K562 (cell line): Measurements from ENCODE around the gene ZNF862. TPM values are rescaled to one million over a fixed set of nuclear protein-coding genes. Genes with fewer than 3 reads are reported as not detected.
A peak's percentile ranks its signal among the peaks of the same experiment; 100 is the strongest.

Experiments
- ATAC-seq: fragments of 200-7000 bp; cut with Tn5 transposase; 3 replicates; pipeline ENCODE4 v1.9.1; 2020; ENCODE audit warnings: moderate library complexity
- Bru-seq: library from RNA; stranded (reverse); fragments of 400-500 nt; gene quantifications from one replicate; lab custom pipeline; 2021; lab: Mats Ljungman, UMichigan
- BruChase-seq, 2 experiments: library from RNA; stranded (reverse); fragments of 400-500 nt; gene quantifications; one replicate each; lab custom pipeline; 2021; lab: Mats Ljungman, UMichigan
- BruUV-seq: library from RNA; stranded (reverse); fragments of 400-500 nt; replicated peaks from 2 replicates; lab custom pipeline; 2021; lab: Mats Ljungman, UMichigan
- CTCF ChIA-PET: fragments of 300-600 bp; formaldehyde crosslinking; extraction: SDS; loops from one replicate; lab custom pipeline; 2021; ENCODE audit warnings: low intra/inter-chr PET ratio; lab: Yijun Ruan, JAX
- POLR2A ChIA-PET: fragments of 300-600, 350-650 bp; sonication (Branson Sonifier 250); formaldehyde crosslinking; extraction: SDS; loops from one replicate; lab custom pipeline; 2021; ENCODE audit warnings: antibody characterized with exemption, inconsistent platforms; lab: Yijun Ruan, JAX
- DNase-seq, 4 experiments: peaks; one replicate each; pipeline versions ENCODE4 v3.0.0 to v3.0.0-alpha.2; 2011 to 2018; ENCODE audit warnings: low spot score in 3 of 4, mixed read lengths in 3 of 4; ENCODE audit errors: extremely low read depth in 1 of 4
- FAIRE-seq: peaks from 2 replicates; lab custom pipeline; 2011; peaks lifted over from hg19 to GRCh38; lab: Jason Lieb, UNC
- H2AFZ ChIP-seq: 2 replicates; pipeline ENCODE4 v1.6.0; 2011; ENCODE audit warnings: low read depth, low read length, control low read depth, inconsistent platforms
- H3K27ac ChIP-seq: fragments of 200-600 bp; 3 replicates; pipeline ENCODE4 v1.8.0; 2011; ENCODE audit warnings: low read depth, mild to moderate bottlenecking, control low read depth, inconsistent platforms, low read length, moderate library complexity, mixed read lengths; ENCODE audit errors: extremely low read depth
- H3K27me3 ChIP-seq, 2 experiments: fragments of 300-600 bp in 1 of 2; 2 replicates in 1 of 2; 3 replicates in 1 of 2; pipeline versions ENCODE4 v1.6.0 to v1.8.0; 2011; ENCODE audit warnings: inconsistent platforms in 2 of 2, low read length in 2 of 2, mild to moderate bottlenecking in 1 of 2, mixed read lengths in 1 of 2, moderate library complexity in 1 of 2; ENCODE audit not compliant: control insufficient read depth in 2 of 2, insufficient read depth in 2 of 2
- H3K36me3 ChIP-seq: fragments of 300-600 bp; 3 replicates; pipeline ENCODE4 v1.8.0; 2011; ENCODE audit warnings: mild to moderate bottlenecking, low read length, inconsistent platforms; ENCODE audit not compliant: control insufficient read depth, insufficient read depth
- H3K4me1 ChIP-seq, 2 experiments: fragments of 200-600 bp in 1 of 2; replicated peaks in 1 of 2; 2 replicates in 1 of 2; 3 replicates in 1 of 2; pipeline versions ENCODE4 v1.5.1 to v1.8.0; 2011; ENCODE audit warnings: inconsistent platforms in 2 of 2, low read length in 2 of 2, mild to moderate bottlenecking in 1 of 2, mixed read lengths in 1 of 2, moderate library complexity in 1 of 2; ENCODE audit not compliant: control insufficient read depth in 2 of 2, insufficient read depth in 2 of 2
- H3K4me2 ChIP-seq: 2 replicates; pipeline ENCODE4 v1.6.1; 2011; ENCODE audit warnings: low read length, control low read depth, inconsistent platforms, mixed read lengths; ENCODE audit not compliant: insufficient read depth
- H3K4me3 ChIP-seq: fragments of 200-600 bp; sonication (generic), shearing (Covaris generic); 2 replicates; pipeline ENCODE4 v1.5.1; 2016; ENCODE audit warnings: control low read depth, inconsistent platforms
- H3K79me2 ChIP-seq: fragments of 200-600 bp; 3 replicates; pipeline ENCODE4 v1.8.0; 2011; ENCODE audit warnings: low read length, inconsistent platforms; ENCODE audit not compliant: control insufficient read depth, insufficient read depth
- H3K9ac ChIP-seq, 2 experiments: 2 replicates each; pipeline versions ENCODE4 v1.6.0 to v1.6.1; 2011; ENCODE audit warnings: low read depth in 2 of 2, low read length in 2 of 2, control low read depth in 1 of 2, inconsistent platforms in 1 of 2, mild to moderate bottlenecking in 1 of 2, mixed read lengths in 1 of 2; ENCODE audit not compliant: insufficient read depth in 1 of 2
- H3K9me1 ChIP-seq: one replicate; pipeline ENCODE4 v1.6.0; 2011; ENCODE audit warnings: inconsistent platforms, mild to moderate bottlenecking, low read length, moderate library complexity; ENCODE audit not compliant: control insufficient read depth, insufficient read depth
- H3K9me3 ChIP-seq: replicated peaks from 2 replicates; pipeline ENCODE4 v1.5.1; 2011; ENCODE audit warnings: low read depth, low read length, inconsistent platforms; ENCODE audit not compliant: control insufficient read depth, insufficient read depth
- H4K20me1 ChIP-seq: replicated peaks from 2 replicates; pipeline ENCODE4 v1.6.1; 2011; ENCODE audit warnings: low read length, inconsistent platforms, mixed read lengths; ENCODE audit not compliant: control insufficient read depth, insufficient read depth
- ARHGAP35 ChIP-seq: fragments of 450-650 bp; IDR thresholded peaks from 2 replicates; pipeline ENCODE4 v1.6.1; 2018; ENCODE audit not compliant: partially characterized antibody
- ARID1B ChIP-seq: fragments of 450-650 bp; IDR thresholded peaks from 2 replicates; pipeline ENCODE4 v1.6.1; 2016; ENCODE audit warnings: antibody characterized with exemption, mild to moderate bottlenecking, inconsistent platforms
- CBX3 ChIP-seq, 2 experiments: IDR thresholded peaks; 1 replicate in 1 of 2; 2 replicates in 1 of 2; pipeline ENCODE4 v1.6.1; 2012; ENCODE audit warnings: inconsistent platforms in 2 of 2, low read length in 2 of 2, borderline replicate concordance in 1 of 2, control low read depth in 1 of 2
- CEBPB ChIP-seq: fragments of 450-650 bp; IDR thresholded peaks from 2 replicates; pipeline ENCODE4 v1.6.1; 2016; ENCODE audit warnings: missing genetic modification characterization, missing compliant biosample characterization
- CXXC5 ChIP-seq: fragments of 250-450 bp; sonication (Bioruptor Pico); IDR thresholded peaks from 2 replicates; pipeline ENCODE4 v1.8.0; 2022; ENCODE audit warnings: inconsistent platforms, mild to moderate bottlenecking, moderate library complexity
- KLF16 ChIP-seq: IDR thresholded peaks from 2 replicates; pipeline ENCODE4 v1.6.1; 2016; ENCODE audit warnings: antibody characterized with exemption
- NONO ChIP-seq, 2 experiments: fragments of 200-400 bp in 1 of 2; fragments of 450-650 bp in 1 of 2; formaldehyde crosslinking in 1 of 2; IDR thresholded peaks; 2 replicates each; pipeline ENCODE4 v1.6.1; 2017; ENCODE audit warnings: low read depth in 2 of 2, mild to moderate bottlenecking in 2 of 2, moderate library complexity in 2 of 2, low read length in 1 of 2
- PATZ1 ChIP-seq: fragments of 250-450 bp; sonication (Bioruptor Pico); IDR thresholded peaks from 2 replicates; pipeline ENCODE4 v1.5.0; 2020; ENCODE audit warnings: mild to moderate bottlenecking, borderline replicate concordance
- RUNX1 ChIP-seq: sonication (generic); IDR thresholded peaks from 2 replicates; pipeline ENCODE4 v1.6.1; 2016; ENCODE audit warnings: antibody characterized with exemption, low read depth
- SIN3B ChIP-seq: fragments of 450-650 bp; IDR thresholded peaks from 2 replicates; pipeline ENCODE4 v1.6.1; 2017; ENCODE audit warnings: low read depth, mild to moderate bottlenecking, moderate library complexity
- TAF15 ChIP-seq: fragments of 200-400 bp; formaldehyde crosslinking; IDR thresholded peaks from 2 replicates; pipeline ENCODE4 v1.6.1; 2017; ENCODE audit warnings: mild to moderate bottlenecking, low read depth, low read length, moderate library complexity
- ZBTB9 ChIP-seq: fragments of 450-650 bp; formaldehyde crosslinking; IDR thresholded peaks from 2 replicates; pipeline ENCODE4 v1.4.0; 2020; ENCODE audit warnings: mild to moderate bottlenecking, moderate library complexity
- ZNF780A ChIP-seq: fragments of 250-450 bp; sonication (Bioruptor Pico); IDR thresholded peaks from 2 replicates; pipeline ENCODE4 v1.5.0; 2021; ENCODE audit warnings: mild to moderate bottlenecking
- WGBS: fragments of 100-300 bp; shearing (Covaris generic); methylation state at CpG from one replicate; pipeline ENCODE4 v1.1.6; 2016; ENCODE audit warnings: low coverage, mixed read lengths; ENCODE audit not compliant: insufficient coverage; ENCODE audit errors: missing lambda C conversion rate; 5-methylcytosine and 5-hydroxymethylcytosine counted together
- in situ Hi-C: fragments of 300-500 bp; cut with MboI; formaldehyde crosslinking; loops from 4 replicates; pipeline ENCODE4 v1.15.0; 2018; ENCODE audit warnings: inconsistent platforms, mixed read lengths
- intact Hi-C: fragments of 100-400 bp; cut with micrococcal nuclease; formaldehyde crosslinking; loops from 2 replicates; pipeline ENCODE4 v1.14.2; 2022
- long read RNA-seq, 3 experiments: library from polyadenylated mRNA in 2 of 3; library from RNA in 1 of 3; unstranded in 2 of 3; stranded (forward) in 1 of 3; transcript quantifications; one replicate each; pipeline ENCODE4 v2.0.0, GENCODE V29; 2019 to 2022
- polyA minus RNA-seq, 3 experiments: library from RNA; depleted of rRNA, polyadenylated mRNA; stranded (reverse); fragments of >200 nt; gene quantifications; 2 replicates each; pipeline ENCODE4 v1.2.3, GENCODE V29; 2011
- polyA plus RNA-seq, 8 experiments: library from polyadenylated mRNA; depleted of rRNA in 4 of 8; stranded (reverse) in 5 of 8; unstranded in 3 of 8; fragments of >200 nt; fragmentation: Nextera tagmentation in 2 of 8; fragmentation: Illumina TruSeq in 1 of 8; extraction: Ambion mirVana in 2 of 8; extraction: Trizol in 1 of 8; gene quantifications; 2 replicates each; pipeline versions ENCODE4 v1.2.1 to v1.2.3, GENCODE V29; 2011 to 2014; ENCODE audit warnings: inconsistent platforms in 1 of 8, missing spikeins in 1 of 8
- total RNA-seq, 7 experiments: library from RNA; depleted of rRNA in 6 of 7; stranded (reverse); fragments of >200 nt in 6 of 7; fragmentation: Illumina TruSeq in 2 of 7; extraction: Trizol in 2 of 7; gene quantifications; 2 replicates each; pipeline versions ENCODE4 v1.2.1 to v1.2.3, GENCODE V29; 2011 to 2021; ENCODE audit warnings: low replicate concordance in 1 of 7

Gene ZNF862
- 9.2 and 11.5 TPM in 2 replicates for total RNA-seq (2011; cell fraction: chromatin; rRNA removed; ENCODE audit: low replicate concordance)
- 5.3 and 7.7 TPM in 2 replicates for total RNA-seq (2011; cell fraction: nucleolus; rRNA removed)
- 6.3 and 11.7 TPM in 2 replicates for total RNA-seq (2011; cell fraction: nucleoplasm; rRNA removed)
- total RNA-seq (2014; rRNA removed) (1.8 and 3.1 TPM in 2 replicates), total RNA-seq (2014; rRNA removed; fragmentation: Illumina TruSeq; extraction: Trizol) (2.2 and 2.5 TPM in 2 replicates), total RNA-seq (2015; rRNA removed; fragmentation: Illumina TruSeq; extraction: Trizol) (3.4 and 3.9 TPM in 2 replicates), total RNA-seq (2021) (1.8 and 3.2 TPM in 2 replicates), polyA plus RNA-seq (2011; rRNA removed) (3.6 and 9.5 TPM in 2 replicates), polyA plus RNA-seq (2014; fragmentation: Illumina TruSeq; extraction: Trizol) (1.8 TPM in 2 replicates), polyA plus RNA-seq (2014; fragmentation: Nextera tagmentation; extraction: Ambion mirVana) (1 to 10 TPM; 1.1 to 1.5 TPM), polyA plus RNA-seq (2014; rRNA removed) (2.4 and 2.6 TPM in 2 replicates), polyA minus RNA-seq (2011; rRNA and poly(A)+ RNA removed) (1.8 and 7.0 TPM in 2 replicates), Bru-seq, nascent RNA (percentile 52 among the genes with signal in this experiment), BruChase-seq, experiment 1, labeled RNA remaining after a 2-hour chase (percentile 51 among the genes with signal in this experiment), BruChase-seq, experiment 2, labeled RNA remaining after a 6-hour chase (percentile 53 among the genes with signal in this experiment)
- 1.7 and 5.3 TPM in 2 replicates for polyA plus RNA-seq (2011; cell fraction: cytosol; rRNA removed)
- polyA plus RNA-seq (2011; cell fraction: nucleus; rRNA removed), result 21.4 and 31.5 TPM in 2 replicates
- polyA plus RNA-seq (2012), result 1.7 and 8.3 TPM in 2 replicates
- polyA minus RNA-seq (2011; cell fraction: cytosol; rRNA and poly(A)+ RNA removed), result 2.5 and 2.8 TPM in 2 replicates
- 8.2 and 30.1 TPM in 2 replicates for polyA minus RNA-seq (2011; cell fraction: nucleus; rRNA and poly(A)+ RNA removed)
- long read RNA-seq, experiment 1, partial matches to known transcripts, result 3 of 6 reads
- long read RNA-seq, experiment 1, other reads (novel, unspliced or antisense), result 3 of 6 reads
- long read RNA-seq, experiment 2, partial matches to known transcripts, result 2 of 3 reads
- long read RNA-seq, experiment 2, other reads (novel, unspliced or antisense), result 1 of 3 reads
- long read RNA-seq, experiment 3, partial matches to known transcripts, result 2 of 3 reads
- long read RNA-seq, experiment 3, other reads (novel, unspliced or antisense), result 1 of 3 reads

- peak within 1 kb of the TSS; percentile 19; the same call in 2 of the 3 replicates for H3K27ac ChIP-seq
- under 1% methylated on average over 84 of the region's 86 CpGs for WGBS
- BruUV-seq, result no TSS peak
- TF ChIP-seq SIN3B (peak; percentile 59; the same call in 1 of the 2 replicates), NONO (IDR thresholded peaks at IDR 0.05; ENCODE audit: low read depth in 2 of 2, low read length in 1 of 2) (0 out of 4 replicates have a peak, but pooled peaks of 1 of the 2 experiments have one; percentile 37), RUNX1 (no peak), ARID1B (no peak), PATZ1 (no peak), ARHGAP35 (no peak), KLF16 (no peak), TAF15 (no peak), ZNF780A (CRISPR knock-in tag) (no peak), CXXC5 (peak; percentile 81; the same call in 1 of the 2 replicates), CEBPB (no peak), ZBTB9 (peak; percentile 68; the same call in 1 of the 2 replicates), CBX3 (IDR thresholded peaks at IDR 0.05; ENCODE audit: borderline replicate concordance in 1 of 2, low read length in 2 of 2) (no peak)
These were observed at the start of gene ZNF862 for GRCh38 chr7:149838224-149838991. TSS of gene ZNF862 (plus strand) at chr7:149838375. CDS start at chr7:149838612, 237 bp downstream.

More at GRCh38 chr7:149838224-149838991, at the start of gene ZNF862:
- Histone ChIP-seq H3K9me1 (no peaks in the 10 kb centered on the region), H2AFZ (peak within 1 kb of the TSS; percentile 89), H3K36me3 (no peaks in the 10 kb centered on the region), H3K4me3 (peak within 1 kb of the TSS; percentile 84), H4K20me1 (peaks cover 5% of the 10 kb centered on the region), H3K9ac (peak within 1 kb of the TSS; percentile 62 to 95), H3K9me3 (no peaks in the 10 kb centered on the region), H3K79me2 (peaks cover 7% of the 10 kb centered on the region; the same call in 1 of the 3 replicates), H3K4me2 (peak within 1 kb of the TSS; percentile 77), H3K4me1 (peaks cover 11 to 14% of the 10 kb centered on the region in 2 experiments; a peak in 4 of 5 replicates), H3K27me3 (peaks cover 28 to 32% of the 10 kb centered on the region in 2 experiments)
- ATAC-seq, result peak; percentile 99
- ChIA-PET CTCF (no interaction called here), POLR2A (interaction anchor here (0.5 to 3.2 kb wide), 6 partner anchors 11 to 303 kb away, joined by 3 to 29 read pairs (median 4); no protein-coding TSS in a partner anchor)
- peak; percentile 100 for DNase-seq
- intact Hi-C loops (no loop called here), in situ Hi-C loops (no loop called here)
- FAIRE-seq, result peak; percentile 100
